Activated CD8-positive, alpha-beta memory T cell treated with anti-CD3 and anti-CD28 coated beads for 4 hours (primary cell): ENCODE measurements around the gene TIAM1.

Experiments used
- DNase-seq, 2 donors: peaks; one replicate each; pipeline ENCODE4 v3.0.0-alpha.2; 2020; ENCODE audit warnings: low read depth in 2 of 2

The TIAM1 gene

GRCh38 chr21:31172328-31172727 lies 171.7 kb downstream of the TIAM1 start:
- DNase-seq: no peak

- DNase-seq: no peak
Measured at GRCh38 chr21:31164713-31165694, 179.1 kb downstream of the TIAM1 start.

GRCh38 chr21:31162827-31163226 lies 181.2 kb downstream of the TIAM1 start:
- DNase-seq: no peak

GRCh38 chr21:31162079-31162699 lies 181.9 kb downstream of the TIAM1 start:
- no peak for DNase-seq

- no peak for DNase-seq
Measured at GRCh38 chr21:31161157-31161556, 182.9 kb downstream of the TIAM1 start.

GRCh38 chr21:31159808-31160207 lies 184.3 kb downstream of the TIAM1 start:
- DNase-seq: no peak

- no peak for DNase-seq
Measured at GRCh38 chr21:31158789-31159581, 185.1 kb downstream of the TIAM1 start.

GRCh38 chr21:31157756-31158155 lies 186.3 kb downstream of the TIAM1 start:
- DNase-seq: no peak

- DNase-seq: no peak
Measured at GRCh38 chr21:31156662-31157061, 187.4 kb downstream of the TIAM1 start.

- no peak for DNase-seq
Measured at GRCh38 chr21:31156169-31156568, 187.9 kb downstream of the TIAM1 start.

GRCh38 chr21:31151156-31152045 lies 192.7 kb downstream of the TIAM1 start:
- no peak for DNase-seq

GRCh38 chr21:31145274-31145673 lies 198.8 kb downstream of the TIAM1 start:
- DNase-seq: no peak

- DNase-seq: no peak
Measured at GRCh38 chr21:31143036-31143435, 201.0 kb downstream of the TIAM1 start.

GRCh38 chr21:31142600-31142999 lies 201.5 kb downstream of the TIAM1 start:
- DNase-seq: no peak

GRCh38 chr21:31141389-31142000 lies 202.6 kb downstream of the TIAM1 start:
- DNase-seq: no peak

- DNase-seq: no peak
Measured at GRCh38 chr21:31140676-31141075, 203.4 kb downstream of the TIAM1 start.

GRCh38 chr21:31140025-31140424 lies 204.0 kb downstream of the TIAM1 start:
- DNase-seq: no peak

- no peak for DNase-seq
Measured at GRCh38 chr21:31137960-31138359, 206.1 kb downstream of the TIAM1 start.

GRCh38 chr21:31136891-31137290 lies 207.2 kb downstream of the TIAM1 start:
- no peak for DNase-seq

GRCh38 chr21:31135531-31136184 lies 208.4 kb downstream of the TIAM1 start:
- DNase-seq: no peak
